Activated T-helper 2 cell treated with anti-CD3 and anti-CD28 coated beads, Interferon-gamma antibody, Interleukin-2, Interleukin-4, amounts not matched to agents 10 μg/mL and 5 μg/mL and 100 μg/mL, durations not matched to agents 14 hours and 24 hours and 36 hours (primary cell): Measurements from ENCODE around the gene LRRC49. TPM values are rescaled to one million over a fixed set of nuclear protein-coding genes. Genes with fewer than 3 reads are reported as not detected.
"Not testable (repeated sequence)": the region's sequence is repeated elsewhere in the genome, so short reads cannot be mapped to it uniquely, and the experiment has no call there.

ENCODE experiments used
- DNase-seq: peaks from one replicate; pipeline ENCODE4 v3.0.0; 2021; ENCODE audit warnings: low spot score
- H3K27ac Mint-ChIP-seq: one replicate; pipeline ENCODE4 v1.8.0; 2021; ENCODE audit warnings: mixed read lengths
- H3K27me3 Mint-ChIP-seq: one replicate; pipeline ENCODE4 v1.8.0; 2021; ENCODE audit warnings: low read depth, mixed read lengths
- H3K36me3 Mint-ChIP-seq: one replicate; pipeline ENCODE4 v1.8.0; 2021; ENCODE audit warnings: low read depth, mixed read lengths
- H3K4me1 Mint-ChIP-seq: one replicate; pipeline ENCODE4 v1.8.0; 2021; ENCODE audit warnings: low read depth, mixed read lengths
- H3K4me3 Mint-ChIP-seq: one replicate; pipeline ENCODE4 v1.8.0; 2021; ENCODE audit warnings: low read depth, mild to moderate bottlenecking, moderate library complexity, mixed read lengths
- H3K9me3 Mint-ChIP-seq: one replicate; pipeline ENCODE4 v1.8.0; 2021; ENCODE audit warnings: mixed read lengths
- intact Hi-C: fragments of 100-400 bp; cut with micrococcal nuclease; formaldehyde crosslinking; loops from one replicate; pipeline ENCODE4 v1.15.1; 2023
- total RNA-seq: library from RNA; stranded (reverse); gene quantifications from 2 replicates; pipeline ENCODE4 v1.2.3, GENCODE V29; 2022

LRRC49 gene
- total RNA-seq, 1 donor from 2014 or later: not detected

DNA sequence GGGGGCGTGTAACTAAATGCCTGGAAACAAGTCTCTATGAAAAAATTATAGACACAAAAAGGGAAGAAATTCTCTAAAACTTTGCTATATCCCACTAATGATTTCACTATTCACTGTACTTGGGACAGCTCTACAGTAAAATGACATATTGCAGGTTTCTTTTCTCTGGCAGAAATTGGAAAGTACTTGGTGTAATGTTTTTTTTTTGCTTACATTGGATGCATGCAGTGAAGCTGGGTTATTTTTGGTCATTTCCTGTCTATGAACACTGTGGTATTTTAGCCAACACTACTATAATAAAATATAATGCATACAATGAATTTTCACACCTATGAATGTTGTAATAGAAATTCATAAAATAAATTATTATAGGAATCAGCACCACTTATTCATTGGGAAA lies 109.7 kb downstream of the LRRC49 start:
- H3K27me3 Mint-ChIP-seq: peaks cover 7% of the 10 kb centered on the region
- no peaks in the 10 kb centered on the region for H3K4me1 Mint-ChIP-seq
- no peak overlapping the region for H3K27ac Mint-ChIP-seq
- no peak overlapping the region for H3K4me3 Mint-ChIP-seq
- no peak for DNase-seq
- intact Hi-C loops: no loop called here
- H3K36me3 Mint-ChIP-seq: no peaks in the 10 kb centered on the region
- peaks cover 6% of the 10 kb centered on the region for H3K9me3 Mint-ChIP-seq

GRCh38 chr15:71003319-71003718 lies 110.7 kb downstream of the LRRC49 start:
- Mint-ChIP-seq H3K27me3 (peaks cover 7% of the 10 kb centered on the region), H3K9me3 (peaks cover 6% of the 10 kb centered on the region), H3K4me3 (no peak overlapping the region), H3K27ac (no peak overlapping the region), H3K36me3 (no peaks in the 10 kb centered on the region), H3K4me1 (no peaks in the 10 kb centered on the region)
- intact Hi-C loops: no loop called here
- DNase-seq: no peak

- peaks cover 11% of the 10 kb centered on the region for H3K27me3 Mint-ChIP-seq
- H3K36me3 Mint-ChIP-seq, intact Hi-C loops: not testable (repeated sequence)
Measured at GRCh38 chr15:71004506-71004905, 111.9 kb downstream of the LRRC49 start.

GRCh38 chr15:71005895-71006294 lies 113.3 kb downstream of the LRRC49 start:
- H3K9me3 Mint-ChIP-seq: no peaks in the 10 kb centered on the region
- H3K4me1 Mint-ChIP-seq: no peaks in the 10 kb centered on the region
- H3K36me3 Mint-ChIP-seq: no peaks in the 10 kb centered on the region

More at GRCh38 chr15:71004506-71004905, 111.9 kb downstream of the LRRC49 start:
- not testable (repeated sequence) for H3K4me3 Mint-ChIP-seq, H3K9me3 Mint-ChIP-seq, H3K27ac Mint-ChIP-seq, DNase-seq, H3K4me1 Mint-ChIP-seq

GRCh38 chr15:71008250-71008870 lies 115.7 kb downstream of the LRRC49 start:
- intact Hi-C loops: no loop called here
- Mint-ChIP-seq H3K4me1 (no peaks in the 10 kb centered on the region), H3K36me3 (no peaks in the 10 kb centered on the region), H3K4me3 (no peak overlapping the region), H3K9me3 (no peaks in the 10 kb centered on the region), H3K27ac (no peak overlapping the region), H3K27me3 (peaks cover 13% of the 10 kb centered on the region)
- no peak for DNase-seq

More at GRCh38 chr15:71005895-71006294, 113.3 kb downstream of the LRRC49 start:
- Mint-ChIP-seq H3K4me3 (no peak overlapping the region), H3K27me3 (peaks cover 12% of the 10 kb centered on the region), H3K27ac (no peak overlapping the region)
- DNase-seq: no peak
- intact Hi-C loops: no loop called here

- intact Hi-C loops: no loop called here
- Mint-ChIP-seq H3K27ac (no peak overlapping the region), H3K4me1 (no peaks in the 10 kb centered on the region), H3K4me3 (no peak overlapping the region), H3K36me3 (no peaks in the 10 kb centered on the region), H3K27me3 (peaks cover 11% of the 10 kb centered on the region), H3K9me3 (no peaks in the 10 kb centered on the region)
- no peak for DNase-seq
Measured at GRCh38 chr15:71010472-71010871, 117.8 kb downstream of the LRRC49 start.

DNA sequence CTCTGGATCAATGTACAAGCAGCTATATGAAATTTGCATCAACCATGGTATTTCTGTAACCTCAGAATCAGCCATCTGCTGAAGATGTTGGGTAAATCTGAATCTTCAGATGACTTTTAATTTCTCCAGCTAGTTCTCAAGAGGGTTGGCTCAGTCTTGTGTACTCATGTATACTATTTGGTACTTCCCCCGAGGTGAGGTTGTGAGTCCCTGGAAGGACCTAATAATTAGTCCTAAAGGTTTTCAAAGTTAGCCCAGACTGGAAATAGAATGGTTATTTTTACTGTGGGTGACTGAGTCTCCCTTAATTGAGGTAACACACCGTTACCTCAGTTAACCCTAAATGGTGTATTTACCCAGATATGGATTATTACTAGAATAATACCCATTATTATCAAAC lies 118.4 kb downstream of the LRRC49 start:
- Mint-ChIP-seq H3K27ac (no peak overlapping the region), H3K4me1 (no peaks in the 10 kb centered on the region), H3K4me3 (no peak overlapping the region), H3K9me3 (no peaks in the 10 kb centered on the region), H3K36me3 (no peaks in the 10 kb centered on the region), H3K27me3 (peaks cover 10% of the 10 kb centered on the region)
- no peak for DNase-seq
- intact Hi-C loops: no loop called here

DNA sequence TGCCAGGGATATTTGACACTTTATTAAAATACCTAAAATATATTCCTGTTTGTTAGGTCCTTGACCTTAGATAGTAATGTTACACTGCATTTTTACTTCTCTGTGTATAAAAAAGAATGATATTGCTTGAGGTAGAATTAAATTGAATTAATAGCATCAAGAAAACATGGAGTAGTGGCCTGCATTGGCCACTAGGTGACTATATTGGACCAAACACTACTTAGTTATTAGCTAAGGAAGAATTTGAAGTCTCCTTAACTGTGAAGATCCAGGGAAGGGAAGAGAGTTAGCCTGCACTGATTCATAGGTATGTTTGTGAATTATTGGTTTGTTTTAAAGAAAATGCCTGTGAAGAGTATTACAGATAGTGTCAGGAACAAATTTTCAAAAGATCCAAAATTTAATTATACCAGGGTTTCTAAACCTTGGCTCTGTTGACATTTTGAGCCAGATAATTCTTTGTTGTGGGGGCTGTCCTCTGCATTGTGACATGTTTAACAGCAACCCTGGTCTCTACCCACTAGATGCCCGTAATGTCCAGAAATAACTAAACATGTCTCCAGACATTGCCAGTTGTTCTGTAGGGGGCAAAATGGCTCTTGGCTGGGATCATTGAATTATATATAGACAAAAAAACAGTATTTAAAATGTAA lies 119.0 kb downstream of the LRRC49 start:
- no peaks in the 10 kb centered on the region for H3K4me1 Mint-ChIP-seq
- H3K4me3 Mint-ChIP-seq: no peak overlapping the region
- no peaks in the 10 kb centered on the region for H3K36me3 Mint-ChIP-seq
- H3K9me3 Mint-ChIP-seq: no peaks in the 10 kb centered on the region
- intact Hi-C loops: no loop called here
- no peak for DNase-seq
- no peak overlapping the region for H3K27ac Mint-ChIP-seq
- H3K27me3 Mint-ChIP-seq: peaks cover 9% of the 10 kb centered on the region

DNA sequence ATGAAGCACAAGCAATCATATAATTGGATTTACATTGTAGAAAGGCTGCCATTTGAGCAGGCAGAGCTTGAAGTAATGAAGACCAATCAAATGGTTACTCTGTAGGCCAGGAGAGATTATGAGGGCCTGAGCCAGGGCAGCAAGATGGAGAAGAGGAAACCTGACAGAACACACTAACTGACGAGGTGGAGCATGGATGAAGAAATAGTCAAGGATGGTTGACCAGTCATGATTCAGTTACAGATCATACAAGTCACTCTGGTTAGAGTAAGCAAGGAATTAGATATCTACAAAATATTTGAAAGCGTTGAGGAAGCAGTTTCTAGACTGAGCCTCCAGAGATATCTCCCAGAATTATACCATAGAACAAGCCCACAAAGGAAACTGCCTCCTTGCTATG lies 120.8 kb downstream of the LRRC49 start:
- H3K27ac Mint-ChIP-seq: no peak overlapping the region
- DNase-seq: no peak
- no peaks in the 10 kb centered on the region for H3K36me3 Mint-ChIP-seq
- H3K4me1 Mint-ChIP-seq: no peaks in the 10 kb centered on the region
- no peak overlapping the region for H3K4me3 Mint-ChIP-seq
- intact Hi-C loops: no loop called here
- peaks cover 9% of the 10 kb centered on the region for H3K27me3 Mint-ChIP-seq
- H3K9me3 Mint-ChIP-seq: no peaks in the 10 kb centered on the region

GRCh38 chr15:71015342-71015741 lies 122.7 kb downstream of the LRRC49 start:
- Mint-ChIP-seq H3K27me3 (peaks cover 6% of the 10 kb centered on the region), H3K4me3 (no peak overlapping the region), H3K36me3 (no peaks in the 10 kb centered on the region), H3K4me1 (no peaks in the 10 kb centered on the region), H3K27ac (no peak overlapping the region), H3K9me3 (no peaks in the 10 kb centered on the region)
- intact Hi-C loops: no loop called here
- no peak for DNase-seq

GRCh38 chr15:71031232-71031631 lies 138.6 kb downstream of the LRRC49 start:
- H3K27me3 Mint-ChIP-seq, H3K4me1 Mint-ChIP-seq, H3K36me3 Mint-ChIP-seq, H3K4me3 Mint-ChIP-seq, DNase-seq, H3K9me3 Mint-ChIP-seq, H3K27ac Mint-ChIP-seq, intact Hi-C loops: not testable (repeated sequence)

DNA sequence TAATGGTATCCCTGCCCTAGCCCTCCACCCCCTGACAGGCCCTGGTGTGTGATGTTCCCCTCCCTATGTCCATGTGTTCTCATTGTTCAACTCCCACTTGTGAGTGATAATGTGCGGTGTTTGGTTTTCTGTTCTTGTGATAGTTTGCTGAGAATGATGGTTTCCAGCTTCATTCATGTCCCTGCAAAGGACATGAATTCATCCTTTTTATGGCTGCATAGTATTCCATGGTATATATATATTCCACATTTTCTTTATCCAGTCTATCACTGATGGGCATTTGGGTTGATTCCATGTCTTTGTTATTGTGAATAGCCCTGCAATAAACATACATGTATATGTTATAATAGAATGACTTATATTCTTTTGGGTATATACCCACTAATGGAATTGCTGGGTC lies 142.9 kb downstream of the LRRC49 start:
- intact Hi-C loops, H3K27ac Mint-ChIP-seq, H3K4me3 Mint-ChIP-seq, H3K4me1 Mint-ChIP-seq, H3K9me3 Mint-ChIP-seq, H3K27me3 Mint-ChIP-seq, H3K36me3 Mint-ChIP-seq, DNase-seq: not testable (repeated sequence)

DNA sequence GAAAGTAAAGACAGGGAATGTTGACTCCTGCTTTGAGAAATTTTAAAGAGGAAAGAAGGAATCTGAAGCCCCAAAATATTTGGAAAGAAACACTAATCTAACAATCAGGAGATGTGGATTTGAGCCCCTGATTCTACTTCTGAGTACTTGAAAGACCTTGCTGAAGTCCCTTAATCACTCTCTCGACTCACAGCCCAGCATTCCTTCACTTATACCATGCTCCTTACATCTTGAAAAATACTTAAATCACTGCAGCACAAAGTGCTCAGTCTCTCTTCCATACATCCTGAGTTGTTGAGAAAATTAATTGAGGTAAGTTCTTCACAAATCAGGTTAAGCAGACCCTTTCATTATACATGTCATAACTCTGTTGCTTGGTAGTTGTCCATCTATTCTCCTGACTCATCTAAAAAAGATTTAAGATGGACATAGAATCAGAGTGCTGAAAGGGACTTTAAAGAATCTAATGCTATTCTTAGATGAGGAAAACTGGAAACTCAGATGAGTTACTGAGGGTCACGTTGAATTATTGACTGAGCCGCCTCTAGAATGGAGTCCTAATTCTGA lies 149.8 kb downstream of the LRRC49 start:
- Mint-ChIP-seq H3K27me3 (no peaks in the 10 kb centered on the region), H3K9me3 (no peaks in the 10 kb centered on the region), H3K27ac (no peak overlapping the region), H3K36me3 (no peaks in the 10 kb centered on the region), H3K4me1 (no peaks in the 10 kb centered on the region), H3K4me3 (no peak overlapping the region)
- no peak for DNase-seq
- intact Hi-C loops: no loop called here
